GM23248 (cell line): Measurements from ENCODE around the gene GBP7. TPM values are rescaled to one million over a fixed set of nuclear protein-coding genes. Genes with fewer than 3 reads are reported as not detected.

Experiments used
- DNase-seq: peaks from one replicate; pipeline ENCODE4 v3.0.0-alpha.2; 2015
- H2AFZ ChIP-seq: fragments of 200-600 bp; sonication (generic); 2 replicates; pipeline ENCODE4 v1.6.1; 2016; ENCODE audit warnings: antibody characterized with exemption
- H3F3A ChIP-seq: fragments of 200-600 bp; sonication (generic); 2 replicates; pipeline ENCODE4 v1.6.1; 2016; ENCODE audit warnings: mild to moderate bottlenecking, antibody characterized with exemption, mixed run types; ENCODE audit not compliant: insufficient read depth
- H3K27ac ChIP-seq: fragments of 200-600 bp; sonication (generic); 2 replicates; pipeline ENCODE4 v1.5.1; 2016; ENCODE audit warnings: mild to moderate bottlenecking
- H3K27me3 ChIP-seq: fragments of 200-600 bp; sonication (generic); replicated peaks from 2 replicates; pipeline ENCODE4 v1.6.1; 2016; ENCODE audit warnings: mild to moderate bottlenecking; ENCODE audit not compliant: insufficient read depth
- H3K36me3 ChIP-seq: fragments of 200-600 bp; sonication (generic); 2 replicates; pipeline ENCODE4 v1.6.1; 2016; ENCODE audit warnings: low read depth, mild to moderate bottlenecking
- H3K4me1 ChIP-seq: fragments of 200-600 bp; sonication (generic); 2 replicates; pipeline ENCODE4 v1.6.1; 2016; ENCODE audit warnings: mild to moderate bottlenecking; ENCODE audit not compliant: insufficient read depth
- H3K4me2 ChIP-seq: fragments of 200-600 bp; sonication (generic); one replicate; pipeline ENCODE4 v1.6.1; 2016; ENCODE audit warnings: mild to moderate bottlenecking; ENCODE audit not compliant: unreplicated experiment
- H3K4me3 ChIP-seq: fragments of 200-600 bp; sonication (generic); 2 replicates; pipeline ENCODE4 v1.5.1; 2016; ENCODE audit warnings: mild to moderate bottlenecking
- H3K79me2 ChIP-seq: fragments of 200-600 bp; sonication (generic); 2 replicates; pipeline ENCODE4 v1.6.1; 2016; ENCODE audit warnings: mild to moderate bottlenecking; ENCODE audit not compliant: insufficient read depth
- H3K9ac ChIP-seq: fragments of 200-600 bp; sonication (generic); 2 replicates; pipeline ENCODE4 v1.6.1; 2016; ENCODE audit warnings: mild to moderate bottlenecking
- H3K9me2 ChIP-seq: fragments of 200-600 bp; sonication (generic); 2 replicates; pipeline ENCODE4 v1.6.1; 2016; ENCODE audit warnings: mixed run types, mild to moderate bottlenecking, moderate library complexity; ENCODE audit not compliant: insufficient read depth
- H3K9me3 ChIP-seq: fragments of 200-600 bp; sonication (generic); one replicate; pipeline ENCODE4 v1.6.1; 2017; ENCODE audit warnings: low read depth
- H4K20me1 ChIP-seq: fragments of 200-600 bp; sonication (generic); 2 replicates; pipeline ENCODE4 v1.6.0; 2016; ENCODE audit not compliant: insufficient read depth
- EZH2 ChIP-seq: fragments of 200-600 bp; sonication (generic); IDR thresholded peaks from 2 replicates; pipeline ENCODE4 v1.6.1; 2018; ENCODE audit warnings: antibody characterized with exemption, mild to moderate bottlenecking; ENCODE audit not compliant: insufficient read depth, poor library complexity, severe bottlenecking
- EZH2phosphoT487 ChIP-seq: fragments of 200-600 bp; sonication (generic); IDR thresholded peaks from 2 replicates; pipeline ENCODE4 v1.6.1; 2018; ENCODE audit warnings: antibody characterized with exemption, moderate library complexity, mild to moderate bottlenecking, low read depth; ENCODE audit not compliant: insufficient read depth
- WGBS, 2 experiments: methylation state at CpG; one replicate each; pipeline ENCODE4 v1.1.6; 2015 to 2017; ENCODE audit warnings: low lambda C conversion rate in 2 of 2, low coverage in 1 of 2; ENCODE audit errors: missing lambda C conversion rate in 2 of 2; 5-methylcytosine and 5-hydroxymethylcytosine counted together
- in situ Hi-C: fragments of 300-500 bp; cut with MboI; formaldehyde crosslinking; loops from 2 replicates; pipeline ENCODE4 v1.15.0; 2020
- polyA plus RNA-seq: library from polyadenylated mRNA; unstranded; fragments of >200 nt; fragmentation: Nextera tagmentation; extraction: Ambion mirVana; gene quantifications from 2 replicates; pipeline ENCODE4 v1.2.1, GENCODE V29; 2016
- total RNA-seq: library from RNA; depleted of rRNA; stranded (reverse); fragments of >200 nt; shearing (Covaris generic); gene quantifications from 2 replicates; pipeline ENCODE4 v1.2.3, GENCODE V29; 2014

Gene GBP7
- total and polyA plus RNA-seq, 2 experiments from 2014 or later = not detected

GRCh38 chr1:89125913-89126580 is 49.8 kb downstream of the GBP7 start, which contains the start of gene GBP2:
Gene GBP2 (minus strand): TSS chr1:89126114. CDS start chr1:89121966, 4,148 bp downstream.
- no peaks in the 10 kb centered on the region for H3K36me3 ChIP-seq
- WGBS, 2 experiments = 3 to 4% methylated on average over 6 of the region's 6 CpGs
- no peaks in the 10 kb centered on the region for H3F3A ChIP-seq
- peak within 1 kb of the TSS; percentile 93 for H3K4me2 ChIP-seq
- H3K4me3 ChIP-seq = peak within 1 kb of the TSS; percentile 70
- no peaks in the 10 kb centered on the region for H3K27me3 ChIP-seq
- TF ChIP-seq EZH2phosphoT487 = no peak
- TF ChIP-seq EZH2 = no peak
- no peaks in the 10 kb centered on the region for H3K79me2 ChIP-seq
- H3K9ac ChIP-seq = peak within 1 kb of the TSS; percentile 50
- no peaks in the 10 kb centered on the region for H3K9me3 ChIP-seq
- peaks cover 28% of the 10 kb centered on the region; the same call in 1 of the 2 replicates for H3K4me1 ChIP-seq
- in situ Hi-C loops = no loop called here
- H4K20me1 ChIP-seq = no peaks in the 10 kb centered on the region
- peak within 1 kb of the TSS; percentile 81 for H2AFZ ChIP-seq
- H3K27ac ChIP-seq = peak within 1 kb of the TSS; percentile 10; the same call in 1 of the 2 replicates
- 0 out of 2 replicates have a peak, but pooled peaks cover 7% of the 10 kb centered on the region for H3K9me2 ChIP-seq
- DNase-seq = peak; percentile 89

- no peaks in the 10 kb centered on the region for H3K79me2 ChIP-seq
- no peaks in the 10 kb centered on the region for H3F3A ChIP-seq
- no peaks in the 10 kb centered on the region for H3K9me3 ChIP-seq
- H3K9ac ChIP-seq = peak overlapping the region; percentile 50
- in situ Hi-C loops = no loop called here
- no peaks in the 10 kb centered on the region for H3K27me3 ChIP-seq
- H4K20me1 ChIP-seq = no peaks in the 10 kb centered on the region
- H3K36me3 ChIP-seq = no peaks in the 10 kb centered on the region
- peaks cover 28% of the 10 kb centered on the region; the same call in 1 of the 2 replicates for H3K4me1 ChIP-seq
- WGBS, 2 experiments = 3 to 5% methylated on average over 3 of the region's 3 CpGs
- 0 out of 2 replicates have a peak, but pooled peaks cover 7% of the 10 kb centered on the region for H3K9me2 ChIP-seq
- H2AFZ ChIP-seq = peak overlapping the region; percentile 81
- H3K4me3 ChIP-seq = peak overlapping the region; percentile 70
- H3K27ac ChIP-seq = no peak overlapping the region
- peak; percentile 23 for DNase-seq
- H3K4me2 ChIP-seq = peak overlapping the region; percentile 93
- no peak for TF ChIP-seq EZH2
- TF ChIP-seq EZH2phosphoT487 = no peak
Measured at GRCh38 chr1:89125240-89125912, 50.4 kb downstream of the GBP7 start.

GRCh38 chr1:89121641-89122040 is 54.2 kb downstream of the GBP7 start:
- TF ChIP-seq EZH2phosphoT487 = no peak
- TF ChIP-seq EZH2 = no peak
- Histone ChIP-seq H3K9me3 (no peaks in the 10 kb centered on the region), H3K9me2 (peaks cover 10% of the 10 kb centered on the region; the same call in 1 of the 2 replicates), H3K27ac (no peak overlapping the region), H3K4me2 (no peak overlapping the region), H3K4me1 (peaks cover 12% of the 10 kb centered on the region; the same call in 1 of the 2 replicates), H3K27me3 (no peaks in the 10 kb centered on the region), H3K9ac (no peak overlapping the region), H2AFZ (no peak overlapping the region), H4K20me1 (no peaks in the 10 kb centered on the region), H3K36me3 (no peaks in the 10 kb centered on the region), H3K79me2 (no peaks in the 10 kb centered on the region), H3F3A (no peaks in the 10 kb centered on the region), H3K4me3 (no peak overlapping the region)
- 90 to 92% methylated on average over 8 of the region's 8 CpGs for WGBS, 2 experiments
- no peak for DNase-seq
- in situ Hi-C loops = no loop called here

- no peaks in the 10 kb centered on the region for H3K36me3 ChIP-seq
- H3K79me2 ChIP-seq = no peaks in the 10 kb centered on the region
- no peak overlapping the region for H3K27ac ChIP-seq
- no peak overlapping the region for H3K9ac ChIP-seq
- in situ Hi-C loops = no loop called here
- WGBS, 2 experiments = 71 to 90% methylated on average over 2 of the region's 2 CpGs
- no peak overlapping the region for H3K4me2 ChIP-seq
- H3K4me1 ChIP-seq = no peaks in the 10 kb centered on the region
- no peak for DNase-seq
- no peaks in the 10 kb centered on the region for H3F3A ChIP-seq
- no peaks in the 10 kb centered on the region for H4K20me1 ChIP-seq
- H3K27me3 ChIP-seq = no peaks in the 10 kb centered on the region
- TF ChIP-seq EZH2 (no peak), EZH2phosphoT487 (no peak)
- no peak overlapping the region for H3K4me3 ChIP-seq
- no peaks in the 10 kb centered on the region for H3K9me3 ChIP-seq
- no peak overlapping the region for H2AFZ ChIP-seq
- H3K9me2 ChIP-seq = peaks cover 3% of the 10 kb centered on the region; the same call in 1 of the 2 replicates
Measured at GRCh38 chr1:89114662-89115061, 61.1 kb downstream of the GBP7 start.
